Heart right ventricle (tissue), 16 donors: ENCODE measurements around the gene PTDSS2. TPM values are rescaled to one million over a fixed set of nuclear protein-coding genes. Genes with fewer than 3 reads are reported as not detected.
A peak's percentile ranks its signal among the peaks of the same experiment; 100 is the strongest.
"Not testable (repeated sequence)": the region's sequence is repeated elsewhere in the genome, so short reads cannot be mapped to it uniquely, and the experiment has no call there.

Source experiments
- ATAC-seq, 8 donors: fragments of 200-7000 bp; cut with Tn5 transposase; one replicate each; pipeline ENCODE4 v1.9.1; 2020; ENCODE audit warnings: mild to moderate bottlenecking in 8 of 8, moderate library complexity in 8 of 8, moderate number of reproducible peaks in 1 of 8
- DNase-seq, 2 donors: peaks; one replicate each; pipeline ENCODE4 v3.0.0-alpha.2; 2020
- H3K27ac ChIP-seq, 10 donors: fragments of 200-600 bp; sonication (generic) in 2 of 10; one replicate each; pipeline versions ENCODE4 v1.5.0 to v1.8.0; 2020 to 2022; ENCODE audit warnings: mild to moderate bottlenecking in 3 of 10
- H3K27me3 ChIP-seq, 7 donors: fragments of 200-600 bp; one replicate each; pipeline ENCODE4 v1.8.0; 2021 to 2022; ENCODE audit warnings: mild to moderate bottlenecking in 2 of 7
- H3K36me3 ChIP-seq, 9 donors: fragments of 200-600 bp; sonication (generic) in 1 of 9; one replicate each; pipeline versions ENCODE4 v1.5.0 to v1.8.0; 2020 to 2022; ENCODE audit warnings: mild to moderate bottlenecking in 2 of 9
- H3K4me1 ChIP-seq, 9 donors: fragments of 200-600 bp; sonication (generic) in 1 of 9; one replicate each; pipeline versions ENCODE4 v1.5.0 to v1.8.0; 2020 to 2022; ENCODE audit warnings: mild to moderate bottlenecking in 4 of 9
- H3K4me3 ChIP-seq, 10 donors: fragments of 200-600 bp; sonication (generic) in 2 of 10; one replicate each; pipeline versions ENCODE4 v1.5.0 to v1.8.0; 2020 to 2022; ENCODE audit warnings: mild to moderate bottlenecking in 7 of 10, moderate library complexity in 2 of 10
- H3K9me3 ChIP-seq, 11 donors: fragments of 200-600 bp in 10 of 11; sonication (generic) in 2 of 11; one replicate each; pipeline versions ENCODE4 v1.5.0 to v1.8.0; 2013 to 2022; ENCODE audit warnings: mild to moderate bottlenecking in 2 of 11, control low read depth in 1 of 11, moderate library complexity in 1 of 11
- CTCF ChIP-seq, 9 donors: fragments of 200-600 bp; sonication (generic) in 2 of 9; IDR thresholded peaks; one replicate each; pipeline versions ENCODE4 v1.5.0 to v1.8.0; 2021 to 2022; ENCODE audit warnings: antibody characterized with exemption in 9 of 9, mild to moderate bottlenecking in 5 of 9, moderate library complexity in 1 of 9
- WGBS, 2 donors: extraction: QIAGEN DNeasy Blood & Tissue Kit; methylation state at CpG; one replicate each; pipeline ENCODE4 v1.1.7; 2013; ENCODE audit warnings: inconsistent platforms in 1 of 2; 5-methylcytosine and 5-hydroxymethylcytosine counted together
- intact Hi-C, 10 donors: fragments of 100-400 bp; cut with DNase I; formaldehyde crosslinking; loops; one replicate each; pipeline versions ENCODE4 v1.11.1 to v1.14.2; 2022
- polyA plus RNA-seq, 2 donors: library from polyadenylated mRNA; stranded (reverse); fragments of 200-250 nt; gene quantifications; one replicate each; pipeline ENCODE4 v1.2.3, GENCODE V29; 2013
- total RNA-seq, 10 donors: library from RNA; stranded (reverse); fragmentation: NEBNext Ultra II Directional in 3 of 10; extraction: Animal tissue kit (Norgen Biotek cat#: 25700) in 3 of 10; gene quantifications; one replicate each; pipeline versions ENCODE4 v1.2.1 to v1.2.4, GENCODE V29; 2021 to 2023
- donor health status: Arrhythmogenic right ventricular cardiomyopathy.
- donor health status: ischemic (EF 13 %, LVEDD 7.1; RV severe dilation, severe dysfunction).
- donor health status: healthy with polysubstance abuse.
- donor health status: DM: no; HTN: yes; CAD: no.
- donor health status: DM: no; HTN: no; CAD: no.
- donor health status: ischemic (EF 25% LVEDD 6.9; RV normal size, moderate dysfunction).
- donor health status: ischemic (EF 25% LVEDD 5.7; RV mildly dilated, moderate dysfunction).
- donor health status: healthy.
- donor health status: DM: yes; HTN: yes; CAD: no.
- donor health status: Ischemic cardiomyopathy.
- donor health status: ischemic (EF 35%, LVEDD 5.7; RV mildly dilated, moderate dysfunction).
- donor health status: nonischemic (EF 11% LVEDD 7.7; RV severe dilation, severe dysfunction).
- donor health status: DM: yes; HTN: yes; CAD: no.
- donor health status: PGD.
- donor health status: ischemic (EF 29% LVEDD 5.4; RV normal size, mild dysfunction).
- donor health status: nonischemic (EF 23%, LVEDD 6.1; RV moderate dilation, normal function).

PTDSS2 gene
- total and polyA plus RNA-seq, 12 donors: 16.7 to 55.5 (median 26.3) TPM

- Histone ChIP-seq H3K27ac (peak overlapping the region in 1 of 10 donors; percentile 22), H3K4me3 (no peak overlapping the region), H3K27me3 (no peaks in the 10 kb centered on the region), H3K4me1 (peaks cover 6 to 32% (median 18%) of the 10 kb centered on the region in 9 donors), H3K36me3 (no peaks in the 10 kb centered on the region), H3K9me3 (no peaks in the 10 kb centered on the region)
- DNase-seq: no peak
- no peak for ATAC-seq
- intact Hi-C loops: loop anchor here in 6 of 10 donors (5.0 to 10.0 kb wide), 6 partner anchors 38 to 202 kb away; partner anchors contain the start of genes BET1L (in 1 of the 6), RIC8A (in 1 of the 6) and RNH1 (in 1 of the 6)
- no peak for TF ChIP-seq CTCF (IDR thresholded peaks at IDR 0.05)
- WGBS, 2 donors: 81 to 87% methylated on average over 7 of the region's 7 CpGs
Observed at GRCh38 chr11:409008-409599, 41.0 kb upstream of the PTDSS2 start.

GRCh38 chr11:409600-410483 lies 40.2 kb upstream of the PTDSS2 start:
- Histone ChIP-seq H3K27ac (no peak overlapping the region), H3K4me3 (no peak overlapping the region), H3K27me3 (peaks cover 0 to 5% (median 0%) of the 10 kb centered on the region in 7 donors), H3K4me1 (peaks cover 6 to 32% (median 18%) of the 10 kb centered on the region in 9 donors), H3K36me3 (no peaks in the 10 kb centered on the region), H3K9me3 (no peaks in the 10 kb centered on the region)
- TF ChIP-seq CTCF (IDR thresholded peaks at IDR 0.05): no peak
- WGBS, 2 donors: 67 to 74% methylated on average over 18 of the region's 18 CpGs
- DNase-seq: no peak
- no peak for ATAC-seq
- intact Hi-C loops: loop anchor here in 6 of 10 donors (5.0 to 10.0 kb wide), 6 partner anchors 37 to 203 kb away; partner anchors contain the start of genes BET1L (in 1 of the 6), RIC8A (in 1 of the 6) and RNH1 (in 1 of the 6)

GRCh38 chr11:410711-411110 lies 39.4 kb upstream of the PTDSS2 start:
- not testable (repeated sequence) for DNase-seq
- 87 to 91% methylated on average over 13 of the region's 13 CpGs for WGBS, 2 donors

GRCh38 chr11:411520-411919 lies 38.6 kb upstream of the PTDSS2 start:
- ATAC-seq, H3K4me3 ChIP-seq, H3K9me3 ChIP-seq, DNase-seq, H3K27ac ChIP-seq, intact Hi-C loops, H3K36me3 ChIP-seq: not testable (repeated sequence)
- Histone ChIP-seq H3K27me3 (peaks cover 6 to 18% (median 13%) of the 10 kb centered on the region in 7 donors), H3K4me1 (peaks cover 1 to 35% (median 11%) of the 10 kb centered on the region in 9 donors)
- 81 to 84% methylated on average over 9 of the region's 11 CpGs for WGBS, 2 donors

More at GRCh38 chr11:410711-411110, 39.4 kb upstream of the PTDSS2 start:
- H3K9me3 ChIP-seq, H3K27me3 ChIP-seq, H3K36me3 ChIP-seq, intact Hi-C loops, H3K27ac ChIP-seq, H3K4me3 ChIP-seq, ATAC-seq: not testable (repeated sequence)
- peaks cover 6 to 35% (median 16%) of the 10 kb centered on the region in 9 donors for H3K4me1 ChIP-seq

GRCh38 chr11:412641-413119 lies 37.4 kb upstream of the PTDSS2 start:
- H3K36me3 ChIP-seq: no peaks in the 10 kb centered on the region
- ATAC-seq (no peak), DNase-seq (no peak)
- H3K9me3 ChIP-seq: no peaks in the 10 kb centered on the region
- 81 to 84% methylated on average over 13 to 15 of the region's 15 CpGs for WGBS, 2 donors
- intact Hi-C loops: no loop called here
- peak overlapping the region in 2 of 10 donors; percentile 2 to 24 for H3K4me3 ChIP-seq
- no peak overlapping the region for H3K27ac ChIP-seq
- peaks cover 9 to 30% (median 25%) of the 10 kb centered on the region in 7 donors for H3K27me3 ChIP-seq
- peaks cover 1 to 36% (median 13%) of the 10 kb centered on the region in 9 donors for H3K4me1 ChIP-seq
- no peak for TF ChIP-seq CTCF (IDR thresholded peaks at IDR 0.05)
